Erythroblast (primary cell): ENCODE data around the gene ADCK1.
"Not testable (repeated sequence)": the region's sequence is repeated elsewhere in the genome, so short reads cannot be mapped to it uniquely, and the experiment has no call there.

Experiments
- DNase-seq, 2 experiments: peaks; one replicate each; lab custom pipeline; 2025; lab: John Stamatoyannopoulos, UW
- GATA1 ChIP-seq: IDR thresholded peaks from 2 replicates; pipeline ENCODE4 v1.6.1; 2011; ENCODE audit warnings: low read depth, mild to moderate bottlenecking, control low read depth, low read length, moderate library complexity
- POLR2A ChIP-seq: IDR thresholded peaks from 2 replicates; pipeline ENCODE4 v1.6.1; 2011; ENCODE audit warnings: mild to moderate bottlenecking, low read length

The ADCK1 gene

GRCh38 chr14:77886010-77886409 lies 86.1 kb downstream of the ADCK1 start:
- no peak for DNase-seq
- TF ChIP-seq GATA1 (no peak), POLR2A (no peak)

- DNase-seq: not testable (repeated sequence)
Measured at GRCh38 chr14:77888903-77889302, 89.0 kb downstream of the ADCK1 start.

GRCh38 chr14:77889971-77890442 lies 90.1 kb downstream of the ADCK1 start:
- TF ChIP-seq GATA1 (no peak), POLR2A (no peak)
- DNase-seq: peak in 1 of 2 experiments; percentile 14

- DNase-seq: no peak
- TF ChIP-seq GATA1 (no peak), POLR2A (no peak)
Measured at GRCh38 chr14:77890873-77891272, 91.0 kb downstream of the ADCK1 start.

- TF ChIP-seq GATA1 (no peak), POLR2A (no peak)
- no peak for DNase-seq
Measured at GRCh38 chr14:77892381-77892871, 92.5 kb downstream of the ADCK1 start.

GRCh38 chr14:77892890-77893484 lies 93.1 kb downstream of the ADCK1 start:
- DNase-seq: peak in 1 of 2 experiments; percentile 17
- TF ChIP-seq POLR2A: no peak
- no peak for TF ChIP-seq GATA1

GRCh38 chr14:77897374-77897773 lies 97.5 kb downstream of the ADCK1 start:
- TF ChIP-seq GATA1: no peak
- TF ChIP-seq POLR2A: no peak
- no peak for DNase-seq

GRCh38 chr14:77902811-77903210 lies 102.9 kb downstream of the ADCK1 start:
- no peak for DNase-seq
- TF ChIP-seq POLR2A: no peak
- TF ChIP-seq GATA1: no peak

GRCh38 chr14:77903221-77903620 lies 103.3 kb downstream of the ADCK1 start:
- DNase-seq: no peak
- TF ChIP-seq POLR2A (no peak), GATA1 (no peak)

GRCh38 chr14:77903937-77904617 lies 104.2 kb downstream of the ADCK1 start:
- DNase-seq: no peak
- no peak for TF ChIP-seq POLR2A
- TF ChIP-seq GATA1: no peak

- no peak for DNase-seq
- TF ChIP-seq GATA1 (no peak), POLR2A (no peak)
Measured at GRCh38 chr14:77906446-77906845, 106.5 kb downstream of the ADCK1 start.

- DNase-seq: peak; percentile 17 to 20
- TF ChIP-seq POLR2A (no peak), GATA1 (no peak)
Measured at GRCh38 chr14:77908847-77909246, 108.9 kb downstream of the ADCK1 start.

- TF ChIP-seq GATA1: no peak
- no peak for TF ChIP-seq POLR2A
- DNase-seq: no peak
Measured at GRCh38 chr14:77909911-77910310, 110.0 kb downstream of the ADCK1 start.

- no peak for DNase-seq
- no peak for TF ChIP-seq POLR2A
- no peak for TF ChIP-seq GATA1
Measured at GRCh38 chr14:77910506-77910905, 110.6 kb downstream of the ADCK1 start.

- TF ChIP-seq POLR2A (no peak), GATA1 (no peak)
- DNase-seq: no peak
Measured at GRCh38 chr14:77911356-77911755, 111.4 kb downstream of the ADCK1 start.
